ENCODE results near the gene AFF2. TPM values are rescaled to one million over a fixed set of nuclear protein-coding genes. Genes with fewer than 3 reads are reported as not detected.

AFF2 gene
- total RNA-seq, 2 experiments from 2014 or later, result 0.48 to 0.78 TPM

- CTCF ChIA-PET, result no interaction called here
- POLR2A ChIA-PET, result no interaction called here
Observed at GRCh38 chrX:148713981-148714380, 213.6 kb downstream of the AFF2 start.

- CTCF ChIA-PET, result no interaction called here
- POLR2A ChIA-PET, result no interaction called here
Observed at GRCh38 chrX:148715361-148715760, 214.9 kb downstream of the AFF2 start.

- POLR2A ChIA-PET, result no interaction called here
- CTCF ChIA-PET, result no interaction called here
Observed at GRCh38 chrX:148722966-148723365, 222.5 kb downstream of the AFF2 start.

- POLR2A ChIA-PET, result no interaction called here
- CTCF ChIA-PET, result no interaction called here
Observed at GRCh38 chrX:148723551-148723950, 223.1 kb downstream of the AFF2 start.

- ChIA-PET POLR2A (no interaction called here), CTCF (no interaction called here)
Observed at GRCh38 chrX:148728901-148729300, 228.5 kb downstream of the AFF2 start.

- ChIA-PET CTCF (no interaction called here), POLR2A (no interaction called here)
Observed at GRCh38 chrX:148732743-148733142, 232.3 kb downstream of the AFF2 start.

- ChIA-PET POLR2A (no interaction called here), CTCF (no interaction called here)
Observed at GRCh38 chrX:148741441-148741840, 241.0 kb downstream of the AFF2 start.

GRCh38 chrX:148755111-148755510, 254.7 kb downstream of the AFF2 start:
- CTCF ChIA-PET, result no interaction called here
- POLR2A ChIA-PET, result no interaction called here

- POLR2A ChIA-PET, result no interaction called here
- CTCF ChIA-PET, result no interaction called here
Observed at GRCh38 chrX:148763896-148764295, 263.5 kb downstream of the AFF2 start.

GRCh38 chrX:148768296-148768695, 267.9 kb downstream of the AFF2 start:
- ChIA-PET CTCF (no interaction called here), POLR2A (no interaction called here)

GRCh38 chrX:148771440-148771839, 271.0 kb downstream of the AFF2 start:
- ChIA-PET POLR2A (no interaction called here), CTCF (no interaction called here)

- ChIA-PET POLR2A (no interaction called here), CTCF (interaction anchor here (0.5 kb wide), 1 partner anchor 496 kb away, joined by 3 read pairs; no protein-coding TSS in a partner anchor)
Observed at GRCh38 chrX:148774276-148774675, 273.9 kb downstream of the AFF2 start.

- POLR2A ChIA-PET, result no interaction called here
- CTCF ChIA-PET, result no interaction called here
Observed at GRCh38 chrX:148784137-148784536, 283.7 kb downstream of the AFF2 start.

- ChIA-PET CTCF (no interaction called here), POLR2A (no interaction called here)
Observed at GRCh38 chrX:148784856-148785255, 284.4 kb downstream of the AFF2 start.

- ChIA-PET CTCF (no interaction called here), POLR2A (no interaction called here)
Observed at GRCh38 chrX:148785256-148785655, 284.8 kb downstream of the AFF2 start.

GRCh38 chrX:148788449-148788848, 288.0 kb downstream of the AFF2 start:
- ChIA-PET POLR2A (no interaction called here), CTCF (no interaction called here)

- ChIA-PET POLR2A (no interaction called here), CTCF (no interaction called here)
Observed at GRCh38 chrX:148794350-148794749, 293.9 kb downstream of the AFF2 start.

GRCh38 chrX:148804579-148805355, 304.4 kb downstream of the AFF2 start:
- CTCF ChIA-PET, result no interaction called here
- POLR2A ChIA-PET, result no interaction called here

- ChIA-PET POLR2A (no interaction called here), CTCF (no interaction called here)
Observed at GRCh38 chrX:148806145-148806870, 305.9 kb downstream of the AFF2 start.

- POLR2A ChIA-PET, result no interaction called here
- CTCF ChIA-PET, result no interaction called here
Observed at GRCh38 chrX:148808833-148809232, 308.4 kb downstream of the AFF2 start.

GRCh38 chrX:148811236-148811635, 310.8 kb downstream of the AFF2 start:
- ChIA-PET CTCF (no interaction called here), POLR2A (no interaction called here)

GRCh38 chrX:148813422-148813821, 313.0 kb downstream of the AFF2 start:
- POLR2A ChIA-PET, result no interaction called here

More at GRCh38 chrX:148813422-148813821, 313.0 kb downstream of the AFF2 start:
- CTCF ChIA-PET, result no interaction called here

Data from activated CD8-positive, alpha-beta memory T cell treated with anti-CD3 and anti-CD28 coated beads for 36 hours (primary cell).